ENCODE measurements around the gene MBNL2. TPM values are rescaled to one million over a fixed set of nuclear protein-coding genes. Genes with fewer than 3 reads are reported as not detected.
A peak's percentile ranks its signal among the peaks of the same experiment; 100 is the strongest.

Gene MBNL2
- total RNA-seq, 1 experiment from 2014 or later = 33.2 TPM

DNA sequence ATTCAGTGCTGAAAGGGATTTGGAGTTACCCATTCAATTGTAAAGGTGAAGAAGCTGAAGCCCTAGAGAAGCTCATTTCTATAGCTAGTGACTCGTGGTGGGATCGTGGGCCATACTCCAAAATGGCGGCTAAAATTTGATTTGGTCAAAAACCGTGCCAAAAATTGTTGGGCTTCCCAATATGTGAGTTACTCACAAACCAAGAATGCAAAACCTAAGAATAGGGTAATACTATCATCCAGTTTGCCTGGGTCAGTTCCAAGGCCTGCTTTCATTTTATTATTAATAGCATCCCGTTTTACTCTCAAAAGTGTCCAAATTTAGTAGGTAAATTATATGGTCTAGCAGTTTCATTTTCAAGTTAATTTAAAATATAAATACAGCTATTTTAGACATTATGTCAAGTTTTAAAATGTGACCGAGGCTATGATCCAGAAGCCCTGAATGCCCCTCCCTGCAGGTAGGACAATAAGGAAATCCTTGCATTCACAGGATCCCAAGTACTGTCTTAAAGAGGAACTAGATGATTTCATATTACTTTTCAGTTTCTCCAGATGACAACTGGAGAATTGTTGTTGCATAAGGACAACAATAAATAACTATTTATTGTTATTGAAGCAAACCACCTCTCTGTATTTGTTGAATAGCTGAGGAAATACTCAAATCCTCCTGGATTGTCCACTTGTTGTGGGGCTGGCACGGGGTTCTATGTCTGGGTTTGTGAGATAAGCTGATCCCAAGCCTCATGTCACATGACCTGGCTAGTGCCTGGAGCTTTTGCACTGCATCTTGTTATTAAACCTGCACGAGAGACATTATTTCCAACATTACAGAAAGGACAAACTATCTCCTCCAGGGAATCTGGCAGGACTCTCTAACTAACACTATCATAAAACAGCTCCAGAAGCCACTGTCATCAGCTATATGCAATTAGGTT is 200.3 kb downstream of the MBNL2 start:
- no peak for DNase-seq (ENCODE audit: low read depth)

DNA sequence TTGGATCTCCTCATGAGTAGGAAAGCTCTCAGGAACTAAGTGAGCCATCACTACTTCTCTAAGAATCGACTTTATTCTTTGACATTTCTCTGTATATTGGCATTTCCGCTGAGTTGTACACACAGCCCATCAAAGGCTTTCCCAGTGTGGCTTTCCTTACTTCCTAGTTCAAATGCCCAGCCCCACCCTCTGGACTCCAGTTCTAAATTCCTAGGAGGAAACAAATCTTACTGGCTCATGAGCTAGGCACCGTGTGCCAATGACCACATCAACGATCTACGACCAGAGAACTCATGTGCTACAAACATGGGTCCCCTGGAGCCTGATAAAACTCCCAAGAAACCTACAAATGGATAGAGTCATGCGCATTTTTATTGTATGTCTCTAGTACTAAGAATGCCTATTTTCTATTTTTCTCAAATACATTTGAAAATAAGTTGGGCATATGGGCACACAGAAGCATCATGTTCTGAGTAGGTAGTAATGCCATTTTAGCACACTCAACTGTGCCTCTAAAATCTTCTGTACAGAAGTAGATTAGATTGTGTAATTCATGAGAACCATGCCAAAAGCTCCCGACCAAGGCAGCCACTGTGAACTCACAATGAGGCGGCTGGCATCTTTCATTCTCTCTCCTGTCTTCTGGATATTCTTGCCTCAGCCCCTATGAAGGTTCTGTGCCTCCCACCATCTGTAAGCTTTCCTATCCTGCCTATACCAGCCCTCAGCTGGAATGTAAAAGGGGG is 201.3 kb downstream of the MBNL2 start:
- DNase-seq (ENCODE audit: low read depth) = no peak

DNA sequence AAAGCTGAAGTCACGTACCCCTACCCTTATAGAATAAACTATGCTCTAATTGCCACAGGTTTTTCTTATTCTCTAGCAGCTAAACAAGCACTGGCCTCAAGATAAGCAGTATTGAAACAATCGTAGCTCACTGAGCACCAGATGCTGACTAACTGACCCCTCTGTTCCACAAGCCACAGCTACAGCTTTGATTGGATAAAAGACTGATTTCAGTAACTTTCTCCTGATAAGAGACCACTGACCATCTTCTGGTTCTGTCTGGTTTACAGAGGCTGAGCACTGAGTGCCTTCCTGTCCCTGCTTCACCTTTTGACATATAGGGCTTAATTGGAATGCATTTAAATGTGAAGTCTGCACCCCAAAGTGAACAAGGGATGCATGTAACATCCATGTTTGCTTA is 203.5 kb downstream of the MBNL2 start:
- DNase-seq (ENCODE audit: low read depth) = no peak

DNA sequence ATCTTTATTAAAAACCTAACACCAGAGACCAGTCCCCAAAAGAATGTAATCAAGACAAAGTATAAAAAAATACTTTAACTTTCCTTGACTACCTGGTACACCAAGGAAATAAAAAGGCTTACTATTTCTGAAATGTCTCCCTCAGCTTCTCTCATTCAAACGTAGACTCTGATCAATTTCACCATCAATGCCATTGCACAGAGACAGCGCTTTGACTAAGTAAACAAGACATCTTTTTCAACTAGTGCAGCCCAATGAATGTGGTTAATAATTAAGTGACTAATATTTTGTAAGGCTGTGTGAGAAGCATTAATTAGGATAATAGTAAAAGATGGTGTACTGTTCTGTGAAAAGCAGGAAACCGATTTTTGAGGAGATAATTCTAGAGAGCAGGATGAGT is 204.6 kb downstream of the MBNL2 start:
- DNase-seq (ENCODE audit: low read depth) = no peak

DNA sequence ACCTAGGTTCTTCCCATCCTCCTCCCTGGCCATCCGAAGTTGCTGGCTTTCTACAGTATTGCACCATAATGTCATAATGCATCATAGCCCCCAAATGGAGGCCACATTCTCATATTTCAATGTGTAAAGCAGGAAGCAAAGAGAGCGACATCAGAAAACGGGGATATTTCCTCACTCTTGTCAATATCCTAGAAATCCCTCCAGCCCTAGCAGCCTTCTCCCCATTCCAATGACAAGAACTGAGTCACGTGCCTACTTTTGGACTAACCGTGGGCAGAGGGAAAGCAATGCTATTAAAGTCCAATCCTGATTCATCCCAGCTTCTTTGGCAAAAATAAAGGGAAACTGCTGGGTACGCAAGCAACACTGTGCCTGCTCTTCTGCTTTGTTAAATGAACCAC is 207.5 kb downstream of the MBNL2 start:
- DNase-seq (ENCODE audit: low read depth) = peak; percentile 21

DNA sequence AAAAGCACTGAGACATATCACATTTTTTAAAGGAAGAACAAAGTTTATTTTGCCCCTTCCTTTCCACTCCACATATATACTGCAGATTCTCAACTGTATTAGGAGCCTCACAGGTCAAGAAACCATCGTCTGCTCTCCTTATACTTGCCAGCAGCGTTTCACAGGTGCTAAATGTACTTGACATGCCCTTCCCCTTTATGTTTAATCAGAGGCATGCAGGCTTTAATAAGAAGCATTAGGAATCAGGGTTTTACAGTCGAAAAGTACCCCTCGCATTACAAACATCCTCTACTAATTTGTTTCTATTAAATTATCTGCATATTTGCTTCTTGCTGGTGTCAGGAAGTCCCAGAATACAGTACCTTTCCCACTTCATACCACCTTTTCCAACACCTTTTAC is 208.2 kb downstream of the MBNL2 start:
- no peak for DNase-seq (ENCODE audit: low read depth)

DNA sequence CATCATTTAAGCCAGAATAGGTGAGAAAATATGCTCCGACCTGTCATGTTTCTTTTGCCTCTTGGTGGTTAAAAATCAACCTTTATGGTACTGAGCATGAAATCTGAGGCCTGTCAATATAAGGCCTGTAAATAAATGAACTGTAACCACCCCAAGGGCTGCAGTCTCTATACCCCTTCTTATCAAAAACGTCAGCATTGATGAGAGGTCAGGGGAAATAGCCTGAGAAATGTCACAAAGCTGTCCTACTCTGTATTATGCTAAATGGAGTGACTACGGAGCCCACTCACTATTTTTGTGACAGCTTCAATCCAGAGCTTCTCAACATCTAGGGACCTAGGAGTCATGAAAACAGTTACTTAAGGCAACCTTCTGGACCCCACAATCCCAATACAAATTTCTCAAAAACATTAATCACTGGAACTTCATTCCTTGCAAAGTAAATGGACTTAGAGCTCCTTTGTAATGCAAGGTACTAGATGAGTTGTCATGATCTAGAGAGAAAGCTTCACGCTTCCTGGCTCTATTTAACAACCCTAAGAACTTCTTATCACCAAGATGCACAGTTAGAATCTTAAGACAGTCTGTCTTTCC is 209.1 kb downstream of the MBNL2 start:
- no peak for DNase-seq (ENCODE audit: low read depth)

DNA sequence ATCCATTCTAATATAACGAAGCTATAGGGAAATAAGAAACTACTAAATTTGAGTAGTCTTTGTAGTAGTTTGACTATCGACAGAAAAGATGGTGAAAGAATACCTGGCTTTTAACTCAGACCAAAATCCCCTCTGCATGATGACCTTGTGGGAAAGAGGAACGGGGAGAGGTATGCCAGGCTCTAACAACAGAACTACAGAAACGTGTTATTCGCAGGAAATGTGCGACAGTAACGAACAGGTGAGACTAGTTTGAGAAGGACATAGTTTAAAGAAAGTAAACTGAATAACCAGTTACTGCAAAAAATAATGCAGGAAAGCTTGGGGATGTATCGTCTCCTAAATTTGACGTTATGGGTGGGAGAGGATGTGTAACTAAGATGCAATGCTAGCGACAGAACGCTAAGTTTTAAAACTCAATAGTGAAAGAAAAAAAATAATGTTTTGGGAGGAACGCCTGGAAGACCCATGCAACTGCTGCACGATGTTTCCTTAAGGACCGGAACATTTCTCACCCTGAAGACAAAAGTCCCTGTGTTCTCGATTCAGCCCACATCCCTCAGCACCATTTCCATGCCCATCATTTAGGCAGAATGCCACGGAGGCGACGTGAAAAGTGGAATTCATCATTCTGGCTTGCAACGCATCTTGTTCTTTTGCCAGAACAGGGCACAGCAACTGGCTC is 210.2 kb downstream of the MBNL2 start:
- no peak for DNase-seq (ENCODE audit: low read depth)

DNA sequence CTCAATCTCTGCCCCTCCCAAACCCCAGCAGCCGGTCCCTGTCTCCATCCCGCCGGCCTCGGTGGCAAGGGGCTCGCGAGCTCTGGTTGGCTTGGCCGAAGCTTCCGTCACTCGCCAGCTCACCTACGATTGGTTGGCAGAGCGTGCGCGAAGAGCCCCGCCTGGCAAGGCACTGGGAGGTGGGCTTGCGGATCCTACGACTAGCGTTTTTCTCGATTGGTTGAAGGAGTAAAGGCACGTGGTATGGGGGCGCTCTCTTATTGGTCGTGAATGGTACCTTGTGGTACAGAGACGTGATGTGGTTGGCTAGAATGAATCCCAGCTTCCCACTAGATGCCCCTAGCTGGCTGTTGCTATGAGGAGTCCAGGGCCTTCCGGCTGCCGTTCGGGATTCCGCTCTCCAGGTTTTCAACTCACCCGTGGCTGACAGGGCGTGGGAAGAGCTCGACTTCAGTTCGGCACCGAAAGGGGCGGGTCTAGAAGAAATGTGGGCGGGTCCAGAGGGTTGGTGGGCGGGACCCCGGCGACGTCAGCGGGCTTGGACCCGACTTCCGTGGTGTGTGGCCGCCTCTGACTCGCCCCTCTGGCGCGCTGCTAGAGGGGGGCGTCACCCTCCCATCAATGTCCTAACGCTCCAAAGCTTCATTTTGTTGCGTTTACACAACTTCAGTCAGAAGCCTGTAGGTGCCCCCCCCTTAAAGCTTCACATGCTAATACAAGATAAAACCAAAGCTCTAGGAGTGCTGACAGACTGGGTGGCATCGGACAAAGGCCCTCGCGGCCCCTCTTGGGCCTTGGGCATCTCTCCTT is 211.0 kb downstream of the MBNL2 start:
- DNase-seq (ENCODE audit: low read depth) = peak; percentile 98

DNA sequence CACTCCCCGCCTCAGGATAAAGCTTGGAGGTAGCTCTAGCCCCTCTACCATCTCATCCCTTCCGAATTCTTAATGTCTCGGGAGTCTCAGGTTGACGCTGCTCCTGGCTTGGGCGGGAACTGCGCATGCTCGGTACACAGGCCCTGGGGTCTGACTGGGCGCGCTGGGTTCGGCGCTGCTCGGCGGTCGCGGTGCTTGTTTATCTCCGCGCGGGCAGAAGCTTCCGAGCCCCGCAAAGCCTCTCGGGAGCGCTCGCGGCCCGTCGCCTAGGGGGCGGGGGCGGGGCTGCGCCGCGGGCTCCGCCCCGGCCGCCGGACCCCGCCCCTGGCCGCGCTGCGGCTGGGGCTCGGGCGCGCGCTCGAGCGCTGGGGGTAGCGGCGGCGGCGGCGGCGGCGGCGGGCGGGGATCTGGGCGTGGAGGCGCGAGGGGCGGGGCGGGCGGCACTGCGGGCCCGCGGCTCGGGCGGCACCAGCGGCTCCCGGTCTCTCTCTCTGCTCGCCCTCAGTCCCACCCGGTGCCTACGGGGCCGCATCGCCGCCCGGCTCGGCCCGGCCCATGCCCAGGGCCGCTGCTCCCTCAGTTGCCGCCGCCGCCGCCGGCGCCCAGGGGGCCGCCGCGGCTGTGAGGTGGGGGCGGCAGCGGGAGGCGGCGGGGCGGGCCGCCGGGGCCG is 211.7 kb downstream of the MBNL2 start, which contains the start of gene RAP2A:
Gene RAP2A, plus strand, starts transcription at position 443 of the 670 bp plus-strand sequence. CDS start 302 bp downstream, outside the sequence.
- peak; percentile 91 for DNase-seq (ENCODE audit: low read depth)

DNA sequence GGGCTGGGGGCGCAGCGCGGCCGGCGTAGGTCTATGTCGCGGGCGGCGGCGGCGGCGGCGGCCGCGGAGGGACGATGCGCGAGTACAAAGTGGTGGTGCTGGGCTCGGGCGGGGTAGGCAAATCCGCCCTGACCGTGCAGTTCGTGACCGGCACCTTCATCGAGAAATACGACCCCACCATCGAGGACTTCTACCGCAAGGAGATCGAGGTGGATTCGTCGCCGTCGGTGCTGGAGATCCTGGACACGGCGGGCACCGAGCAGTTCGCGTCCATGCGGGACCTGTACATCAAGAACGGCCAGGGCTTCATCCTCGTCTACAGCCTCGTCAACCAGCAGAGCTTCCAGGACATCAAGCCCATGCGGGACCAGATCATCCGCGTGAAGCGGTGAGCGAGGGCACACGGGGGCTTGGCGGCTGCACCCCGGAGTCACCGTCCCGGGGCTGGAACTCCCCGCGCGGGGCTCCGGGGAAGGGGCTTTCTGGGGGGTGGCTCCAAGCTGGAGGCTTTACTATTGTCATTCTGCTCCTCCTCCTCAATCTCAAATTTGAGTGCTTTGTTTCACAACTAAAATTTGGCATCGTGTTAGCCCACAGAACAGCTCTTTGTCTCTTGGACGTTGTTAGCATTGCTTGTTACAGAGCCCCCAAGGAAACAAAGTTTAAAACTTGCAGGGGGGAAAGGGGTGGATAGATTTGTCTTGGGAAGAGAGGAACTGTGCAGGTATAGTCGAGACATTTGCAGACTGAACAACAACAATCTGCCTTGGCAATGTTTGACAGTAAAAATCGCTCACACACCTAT is 212.5 kb downstream of the MBNL2 start:
- peak; percentile 39 for DNase-seq (ENCODE audit: low read depth)

DNA sequence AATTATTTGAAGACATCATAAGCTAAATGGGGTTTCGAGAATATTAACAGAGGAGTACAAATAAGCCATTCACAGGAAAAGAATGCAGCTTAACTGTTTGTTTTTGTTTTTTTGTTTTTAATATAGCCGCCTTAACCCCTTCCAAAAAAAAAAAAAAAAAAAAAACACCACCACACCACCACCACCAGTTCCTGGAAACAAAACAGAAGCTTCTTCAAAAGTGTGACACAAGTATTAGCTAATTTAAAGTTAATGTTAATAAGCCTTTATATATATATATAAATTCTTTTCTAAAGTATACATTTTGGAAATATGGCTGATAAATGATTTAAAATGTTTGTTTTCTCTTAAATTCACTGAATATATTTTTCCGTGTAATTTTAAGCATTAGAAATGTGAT is 213.2 kb downstream of the MBNL2 start:
- DNase-seq (ENCODE audit: low read depth) = no peak

DNA sequence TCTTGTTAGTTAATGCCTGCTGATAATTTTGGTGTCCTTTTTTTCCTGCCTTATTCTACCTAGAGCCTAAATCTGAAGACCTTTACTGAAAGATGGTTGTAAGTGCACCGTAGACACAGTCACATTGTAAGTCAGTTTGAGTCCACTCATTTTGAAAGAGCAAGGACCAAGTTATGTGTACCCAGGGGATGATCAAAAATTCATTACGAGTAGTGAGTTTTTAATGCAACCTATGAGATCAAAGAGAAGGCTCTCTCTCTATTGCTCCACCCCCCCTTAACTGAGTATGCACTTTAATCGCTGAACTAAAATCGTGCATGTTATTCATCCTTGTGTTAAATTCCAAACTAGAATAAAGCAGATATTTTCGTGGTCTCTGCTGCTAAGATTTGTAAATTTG is 213.7 kb downstream of the MBNL2 start:
- DNase-seq (ENCODE audit: low read depth) = no peak

DNA sequence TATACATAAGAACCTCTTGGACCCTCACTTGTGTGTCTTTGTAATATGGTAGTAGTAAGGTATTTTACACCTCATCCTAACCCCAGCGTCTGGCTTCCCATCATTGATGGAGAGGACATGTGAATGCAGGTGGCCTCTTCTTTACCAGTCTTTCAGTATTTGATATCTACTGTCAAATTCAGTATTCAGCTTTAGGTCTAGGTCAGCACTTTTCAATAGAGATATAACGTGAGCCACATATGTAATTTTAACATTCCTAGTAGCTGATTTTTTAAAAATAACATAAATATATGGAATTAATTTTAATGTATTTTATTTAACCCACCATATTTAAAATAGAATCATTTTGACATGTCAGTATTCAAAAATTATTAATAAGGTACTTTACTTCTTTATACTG is 214.7 kb downstream of the MBNL2 start:
- no peak for DNase-seq (ENCODE audit: low read depth)

DNA sequence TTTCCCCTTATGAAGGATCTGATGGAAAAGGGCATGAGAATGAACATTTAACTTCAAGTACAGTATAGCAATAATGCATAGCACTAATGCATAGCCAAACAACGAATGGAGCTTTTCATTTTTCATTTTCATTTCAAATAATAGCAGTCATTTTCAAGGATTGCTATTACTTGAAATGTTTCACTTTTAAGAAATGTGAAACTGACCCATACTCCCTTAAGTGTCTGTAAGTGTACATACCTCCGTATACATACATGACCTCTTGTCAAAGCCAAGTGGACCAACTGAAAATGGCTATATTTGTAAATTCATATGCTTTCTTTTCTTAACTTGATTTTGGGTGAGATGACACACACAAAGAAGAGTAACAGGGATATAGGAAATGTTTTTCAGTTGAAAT is 215.6 kb downstream of the MBNL2 start:
- DNase-seq (ENCODE audit: low read depth) = no peak

DNA sequence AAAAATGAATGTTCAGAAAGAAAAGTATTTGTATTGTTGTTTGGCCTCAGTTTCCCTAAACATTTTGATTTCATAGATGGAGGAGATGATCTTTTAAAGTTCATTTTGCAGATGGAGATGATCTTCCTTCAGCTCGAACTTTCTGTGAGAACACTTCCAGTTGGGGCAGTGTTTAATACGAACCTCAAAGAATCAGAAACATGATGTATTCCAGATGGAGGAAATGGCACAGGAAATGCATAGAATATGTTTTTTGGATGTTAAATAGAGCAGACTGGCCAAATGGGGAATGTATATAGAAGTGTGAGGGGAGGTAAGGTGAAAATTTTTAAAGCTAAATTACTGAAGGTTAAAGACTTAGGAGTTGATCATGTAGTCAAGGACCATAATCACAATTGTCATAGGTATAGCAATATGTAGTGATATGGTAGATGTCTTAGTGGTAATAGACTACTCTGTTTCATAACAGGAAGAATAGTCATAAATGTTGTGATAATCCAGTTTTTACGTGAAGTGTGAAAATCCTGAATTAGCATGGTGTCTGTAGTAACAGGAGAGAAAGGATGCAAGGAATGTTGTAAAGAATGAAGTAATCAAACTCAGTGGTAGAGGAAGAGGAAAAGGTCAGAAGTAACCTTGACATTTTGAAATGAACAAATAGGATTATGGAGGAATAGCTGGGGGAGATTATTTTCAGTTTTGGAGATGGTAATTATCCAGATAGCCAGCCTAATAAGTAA is 216.9 kb downstream of the MBNL2 start:
- no peak for DNase-seq (ENCODE audit: low read depth)

DNA sequence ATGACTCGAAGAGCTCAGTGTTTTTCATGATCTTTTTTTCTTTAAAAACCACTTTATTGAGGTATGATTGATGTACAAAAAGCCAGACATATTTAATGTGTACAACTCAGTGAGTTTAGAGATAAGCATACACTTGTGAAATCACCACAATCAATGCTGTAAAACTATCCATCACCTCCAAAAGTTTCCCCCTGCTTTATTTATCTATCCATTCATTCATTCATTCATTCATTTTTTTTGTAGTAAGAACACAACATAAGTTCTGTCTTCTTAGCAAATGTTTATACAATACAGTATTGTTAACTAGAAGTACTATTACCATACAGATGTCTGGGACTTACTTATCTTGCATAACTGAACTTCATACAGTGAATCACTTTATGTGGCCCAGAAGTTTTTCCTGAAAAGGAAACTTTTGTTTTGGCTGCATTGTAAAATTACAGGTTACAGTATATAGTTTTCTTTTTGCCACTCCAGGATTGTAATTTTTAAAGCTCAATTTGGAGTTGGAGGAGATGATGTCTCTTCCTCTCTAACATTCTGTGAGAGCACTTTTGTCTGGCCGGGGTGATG is 218.6 kb downstream of the MBNL2 start:
- no peak for DNase-seq (ENCODE audit: low read depth)

DNA sequence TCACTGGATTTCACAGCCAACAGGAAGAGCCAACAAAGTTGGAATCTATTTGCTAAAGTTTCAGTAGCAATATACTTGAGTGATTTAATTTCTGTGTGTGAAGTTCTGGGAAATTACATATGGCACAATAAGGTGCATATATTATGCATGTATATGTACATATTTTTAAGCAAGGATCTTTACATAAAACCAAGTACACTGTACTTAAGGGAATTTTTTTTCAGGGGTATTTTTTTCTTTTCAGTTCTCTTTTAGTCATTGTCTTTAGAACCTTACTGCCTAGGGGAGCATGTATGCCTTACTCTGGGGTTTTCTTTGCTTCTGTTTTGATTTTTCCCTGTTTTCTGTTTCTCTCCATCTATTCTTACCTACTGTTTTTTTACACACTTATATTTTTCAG is 219.2 kb downstream of the MBNL2 start:
- no peak for DNase-seq (ENCODE audit: low read depth)

All from Daoy (cell line).